GM13977 (cell line): ENCODE results near the gene RASSF1.

Experiments used
- DNase-seq: peaks from one replicate; pipeline ENCODE4 v3.0.0; 2012; ENCODE audit warnings: low spot score
- CTCF ChIP-seq: IDR thresholded peaks from 2 replicates; pipeline ENCODE4 v1.5.1; 2012; ENCODE audit warnings: mild to moderate bottlenecking, control low read depth; ENCODE audit not compliant: insufficient read depth; ENCODE audit errors: extremely low read depth, missing control alignments
- in situ Hi-C: fragments of 300-500 bp; cut with MboI; formaldehyde crosslinking; loops from one replicate; pipeline ENCODE4 v1.12.0; 2022; ENCODE audit warnings: low sequenced_read_pairs, low pct_unique_long_range_greater_than_20kb, mixed read lengths, inconsistent platforms; ENCODE audit not compliant: unreplicated experiment

Gene RASSF1

GRCh38 chr3:50297896-50298725 is 42.5 kb downstream of the RASSF1 start:
- no peak for TF ChIP-seq CTCF
- in situ Hi-C loops = no loop called here
- no peak for DNase-seq

GRCh38 chr3:50297384-50297775 is 43.3 kb downstream of the RASSF1 start:
- in situ Hi-C loops = no loop called here
- DNase-seq = no peak

GRCh38 chr3:50296721-50297383 is 43.8 kb downstream of the RASSF1 start:
- TF ChIP-seq CTCF = no peak
- in situ Hi-C loops = no loop called here

More at GRCh38 chr3:50297384-50297775, 43.3 kb downstream of the RASSF1 start:
- TF ChIP-seq CTCF = no peak

GRCh38 chr3:50295553-50296431 is 44.8 kb downstream of the RASSF1 start:
- in situ Hi-C loops = no loop called here
- DNase-seq = no peak
- TF ChIP-seq CTCF = no peak

More at GRCh38 chr3:50296721-50297383, 43.8 kb downstream of the RASSF1 start:
- no peak for DNase-seq

- no peak for TF ChIP-seq CTCF
- DNase-seq = no peak
- in situ Hi-C loops = no loop called here
Observed at GRCh38 chr3:50294492-50295403, 45.9 kb downstream of the RASSF1 start.

GRCh38 chr3:50294089-50294488 is 46.5 kb downstream of the RASSF1 start:
- TF ChIP-seq CTCF = no peak
- DNase-seq = no peak
- in situ Hi-C loops = no loop called here
